Globus pallidus (tissue), 1 donor: ENCODE measurements around the gene AFF4.

Experiments
- DNase-seq: peaks from one replicate; pipeline ENCODE4 v3.0.0-alpha.2; 2015; ENCODE audit warnings: low spot score

The AFF4 gene

DNA sequence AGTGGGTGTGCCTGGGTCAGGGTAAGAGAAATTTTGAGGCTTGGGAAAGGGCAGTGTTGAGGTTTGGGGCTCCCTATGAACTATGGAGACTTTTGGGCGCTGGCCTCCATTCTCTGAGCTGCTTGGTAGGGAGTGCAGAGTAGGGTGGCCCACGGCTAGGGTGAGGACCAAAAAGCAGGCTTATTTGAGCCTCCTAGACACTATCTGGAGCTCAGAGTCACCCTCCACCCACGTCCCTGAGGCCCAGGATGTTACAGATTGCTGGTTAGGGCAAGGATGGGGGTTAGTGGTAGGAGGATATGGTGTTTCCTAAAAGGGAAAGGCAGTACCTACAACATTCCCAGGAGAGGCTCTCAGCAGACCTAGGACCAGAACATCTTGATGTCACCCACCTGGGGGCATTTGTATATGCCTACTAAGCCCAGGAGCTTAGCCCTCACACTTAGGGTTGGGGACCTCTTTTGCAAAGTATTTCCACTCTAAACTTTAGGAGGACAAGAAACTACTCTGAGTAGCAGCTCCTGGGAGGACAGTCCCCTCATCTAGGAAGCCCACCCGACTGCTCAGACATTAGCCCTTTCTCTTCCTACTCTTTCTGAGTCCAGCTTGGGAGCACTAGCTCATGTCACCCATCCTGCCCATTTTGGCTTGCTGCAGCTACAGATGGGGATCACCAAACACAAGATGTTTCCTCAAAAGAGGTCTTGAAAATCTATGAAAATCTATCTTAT, 135.3 kb downstream of the AFF4 start:
- DNase-seq: no peak

- DNase-seq: no peak
Measured at GRCh38 chr5:132826424-132827082, 136.9 kb downstream of the AFF4 start.

DNA sequence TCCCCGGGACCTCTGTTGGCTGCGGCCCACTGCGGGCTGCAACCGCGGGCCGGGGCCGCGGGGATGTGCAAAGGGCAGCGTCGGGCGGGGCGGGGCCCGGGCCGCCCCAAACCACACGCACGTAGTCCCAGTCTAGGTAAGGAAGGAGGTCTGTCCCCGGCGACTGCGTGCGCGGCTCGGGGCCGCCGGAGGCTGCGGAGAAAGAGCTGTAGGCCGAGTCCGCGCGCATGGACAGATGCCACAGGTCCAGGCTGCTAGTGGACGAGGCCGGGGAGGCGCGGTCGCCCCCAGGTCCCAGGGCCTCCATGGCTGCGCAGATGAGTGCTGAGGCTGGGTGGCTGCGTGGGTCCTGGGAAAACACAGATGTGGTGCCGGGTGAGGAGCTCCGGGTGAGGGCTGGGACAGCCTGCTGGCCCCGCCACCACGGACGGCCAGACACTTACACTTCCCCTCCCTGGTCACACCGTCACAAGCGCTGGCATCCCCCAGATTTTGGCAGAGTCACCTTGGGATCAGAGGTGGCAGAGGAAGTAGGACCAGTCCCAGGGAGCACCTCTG, 137.5 kb downstream of the AFF4 start:
- no peak for DNase-seq
